Cerebellar cortex (tissue), 1 donor: ENCODE data around the gene GLO1.
A peak's percentile ranks its signal among the peaks of the same experiment; 100 is the strongest.
"Not testable (repeated sequence)": the region's sequence is repeated elsewhere in the genome, so short reads cannot be mapped to it uniquely, and the experiment has no call there.

Experiments used
- DNase-seq: peaks from one replicate; pipeline ENCODE4 v3.0.0-alpha.2; 2015; ENCODE audit warnings: low spot score

Gene GLO1

GRCh38 chr6:38705924-38706323 is 3.0 kb upstream of the GLO1 start:
- no peak for DNase-seq

GRCh38 chr6:38703949-38704590 is 1.1 kb upstream of the GLO1 start:
- no peak for DNase-seq

GRCh38 chr6:38701551-38701950 is 1.4 kb downstream of the GLO1 start:
- no peak for DNase-seq

- DNase-seq = not testable (repeated sequence)
Measured at GRCh38 chr6:38699702-38700101, 3.2 kb downstream of the GLO1 start.

GRCh38 chr6:38697846-38698245 is 5.1 kb downstream of the GLO1 start:
- DNase-seq = no peak

GRCh38 chr6:38696345-38696744 is 6.6 kb downstream of the GLO1 start:
- DNase-seq = no peak

GRCh38 chr6:38695933-38696332 is 7.0 kb downstream of the GLO1 start:
- no peak for DNase-seq

- no peak for DNase-seq
Measured at GRCh38 chr6:38695227-38695900, 7.6 kb downstream of the GLO1 start.

- DNase-seq = peak; percentile 24
Measured at GRCh38 chr6:38688579-38689087, 14.3 kb downstream of the GLO1 start.

GRCh38 chr6:38687549-38687948 is 15.4 kb downstream of the GLO1 start:
- no peak for DNase-seq

GRCh38 chr6:38687043-38687353 is 15.9 kb downstream of the GLO1 start:
- no peak for DNase-seq

- no peak for DNase-seq
Measured at GRCh38 chr6:38686270-38687042, 16.5 kb downstream of the GLO1 start.

GRCh38 chr6:38684904-38685303 is 18.0 kb downstream of the GLO1 start:
- no peak for DNase-seq

- no peak for DNase-seq
Measured at GRCh38 chr6:38684237-38684636, 18.7 kb downstream of the GLO1 start.

GRCh38 chr6:38681850-38682249 is 21.1 kb downstream of the GLO1 start:
- DNase-seq = no peak

- no peak for DNase-seq
Measured at GRCh38 chr6:38679668-38680067, 23.3 kb downstream of the GLO1 start.

GRCh38 chr6:38678178-38678760 is 24.7 kb downstream of the GLO1 start:
- no peak for DNase-seq

- no peak for DNase-seq
Measured at GRCh38 chr6:38676974-38677544, 25.9 kb downstream of the GLO1 start.

- no peak for DNase-seq
Measured at GRCh38 chr6:38676236-38676973, 26.5 kb downstream of the GLO1 start.

GRCh38 chr6:38673397-38674165 is 29.4 kb downstream of the GLO1 start:
- DNase-seq = no peak
